SK-N-SH (cell line): ENCODE measurements around the gene CHST3.

Source experiments
- EP300 ChIP-seq, 2 experiments: IDR thresholded peaks; 2 replicates each; pipeline versions ENCODE4 v1.4.0 to v1.6.1; 2012; ENCODE audit warnings: borderline replicate concordance in 1 of 2, low read depth in 1 of 2, low read length in 1 of 2
- EZH2phosphoT487 ChIP-seq: fragments of 200-600 bp; sonication (generic); IDR thresholded peaks from 2 replicates; pipeline ENCODE4 v1.6.1; 2017; ENCODE audit warnings: low read depth, mixed run types, mild to moderate bottlenecking, antibody characterized with exemption, moderate library complexity, borderline replicate concordance
- GABPA ChIP-seq: IDR thresholded peaks from 2 replicates; pipeline ENCODE4 v1.4.0; 2012; ENCODE audit warnings: low read depth, mild to moderate bottlenecking
- JUND ChIP-seq: IDR thresholded peaks from 2 replicates; pipeline ENCODE4 v1.4.0; 2012
- MXI1 ChIP-seq: IDR thresholded peaks from 2 replicates; pipeline ENCODE4 v1.6.1; 2012; ENCODE audit warnings: mild to moderate bottlenecking, low read depth, low read length, improper control_type of control experiment
- POLR2AphosphoS5 ChIP-seq: IDR thresholded peaks from 2 replicates; pipeline ENCODE4 v1.6.1; 2012; ENCODE audit warnings: low read depth, low read length
- SMC3 ChIP-seq: IDR thresholded peaks from 2 replicates; pipeline ENCODE4 v1.6.1; 2012; ENCODE audit warnings: low read depth, low read length, improper control_type of control experiment
- TAF1 ChIP-seq: IDR thresholded peaks from 2 replicates; pipeline ENCODE4 v1.6.1; 2012; ENCODE audit warnings: low read depth, mild to moderate bottlenecking, low read length, moderate library complexity, borderline replicate concordance
- TEAD4 ChIP-seq: IDR thresholded peaks from 2 replicates; pipeline ENCODE4 v1.4.0; 2012; ENCODE audit warnings: mild to moderate bottlenecking, borderline replicate concordance; ENCODE audit not compliant: insufficient read depth
- TF ChIP-seq, protein P1 (sequence below): fragments of 200-600 bp; sonication (generic); IDR thresholded peaks from 2 replicates; pipeline ENCODE4 v1.6.1; 2017; ENCODE audit warnings: antibody characterized with exemption, mild to moderate bottlenecking, moderate library complexity
- TF ChIP-seq, protein P2 (sequence below): IDR thresholded peaks from 2 replicates; pipeline ENCODE4 v1.4.0; 2012; ENCODE audit warnings: low read depth, borderline replicate concordance
- TF ChIP-seq, protein P3 (sequence below): IDR thresholded peaks from 2 replicates; pipeline ENCODE4 v1.4.0; 2012; ENCODE audit warnings: low read depth
- TF ChIP-seq, protein P4 (sequence below): IDR thresholded peaks from 2 replicates; pipeline ENCODE4 v1.6.1; 2012; ENCODE audit warnings: mild to moderate bottlenecking, low read depth, low read length, moderate library complexity

DNA sequence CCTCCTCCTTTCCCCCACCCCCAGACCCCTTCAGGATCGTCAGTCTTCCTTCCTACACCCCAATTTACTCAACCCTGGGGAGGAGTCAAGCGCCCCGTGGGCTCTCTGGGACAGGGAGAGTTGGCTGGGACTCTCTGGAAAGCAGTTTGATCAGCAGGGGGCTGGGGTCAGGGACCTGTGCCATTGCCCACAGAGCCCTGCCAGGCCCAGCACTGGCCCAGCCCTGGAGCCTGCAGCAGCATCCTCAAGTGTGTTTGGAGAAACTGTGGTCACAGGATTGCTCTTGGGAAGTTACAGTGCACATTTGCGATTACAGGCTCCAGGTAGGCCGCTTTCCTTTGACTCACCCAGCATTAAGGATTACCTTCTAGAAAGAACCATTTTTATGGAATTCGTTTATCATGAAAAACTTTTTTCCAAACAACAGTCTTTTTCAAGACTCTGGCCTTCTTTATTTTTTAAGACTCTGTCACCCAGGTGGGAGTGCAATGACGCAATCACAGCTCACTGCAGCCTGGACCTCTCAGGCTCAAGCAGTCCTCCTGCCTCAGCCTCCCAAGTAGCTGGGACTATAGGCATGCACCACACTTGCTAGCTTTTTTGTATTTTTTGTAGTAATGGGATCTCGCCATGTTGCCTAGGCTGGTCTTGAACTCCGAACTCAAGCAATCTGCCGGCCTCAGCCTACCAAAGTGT, 50.7 kb downstream of the CHST3 start:
- TF ChIP-seq EZH2phosphoT487 (no peak), EP300 (IDR thresholded peaks at IDR 0.05; ENCODE audit: borderline replicate concordance in 1 of 2, low read depth in 1 of 2, low read length in 1 of 2) (no peak), POLR2AphosphoS5 (no peak), SMC3 (no peak), GABPA (no peak), TAF1 (no peak), MXI1 (no peak), JUND (no peak), TEAD4 (no peak)
- TF ChIP-seq, protein P1, sequence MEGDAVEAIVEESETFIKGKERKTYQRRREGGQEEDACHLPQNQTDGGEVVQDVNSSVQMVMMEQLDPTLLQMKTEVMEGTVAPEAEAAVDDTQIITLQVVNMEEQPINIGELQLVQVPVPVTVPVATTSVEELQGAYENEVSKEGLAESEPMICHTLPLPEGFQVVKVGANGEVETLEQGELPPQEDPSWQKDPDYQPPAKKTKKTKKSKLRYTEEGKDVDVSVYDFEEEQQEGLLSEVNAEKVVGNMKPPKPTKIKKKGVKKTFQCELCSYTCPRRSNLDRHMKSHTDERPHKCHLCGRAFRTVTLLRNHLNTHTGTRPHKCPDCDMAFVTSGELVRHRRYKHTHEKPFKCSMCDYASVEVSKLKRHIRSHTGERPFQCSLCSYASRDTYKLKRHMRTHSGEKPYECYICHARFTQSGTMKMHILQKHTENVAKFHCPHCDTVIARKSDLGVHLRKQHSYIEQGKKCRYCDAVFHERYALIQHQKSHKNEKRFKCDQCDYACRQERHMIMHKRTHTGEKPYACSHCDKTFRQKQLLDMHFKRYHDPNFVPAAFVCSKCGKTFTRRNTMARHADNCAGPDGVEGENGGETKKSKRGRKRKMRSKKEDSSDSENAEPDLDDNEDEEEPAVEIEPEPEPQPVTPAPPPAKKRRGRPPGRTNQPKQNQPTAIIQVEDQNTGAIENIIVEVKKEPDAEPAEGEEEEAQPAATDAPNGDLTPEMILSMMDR = no peak
- TF ChIP-seq, protein P2, sequence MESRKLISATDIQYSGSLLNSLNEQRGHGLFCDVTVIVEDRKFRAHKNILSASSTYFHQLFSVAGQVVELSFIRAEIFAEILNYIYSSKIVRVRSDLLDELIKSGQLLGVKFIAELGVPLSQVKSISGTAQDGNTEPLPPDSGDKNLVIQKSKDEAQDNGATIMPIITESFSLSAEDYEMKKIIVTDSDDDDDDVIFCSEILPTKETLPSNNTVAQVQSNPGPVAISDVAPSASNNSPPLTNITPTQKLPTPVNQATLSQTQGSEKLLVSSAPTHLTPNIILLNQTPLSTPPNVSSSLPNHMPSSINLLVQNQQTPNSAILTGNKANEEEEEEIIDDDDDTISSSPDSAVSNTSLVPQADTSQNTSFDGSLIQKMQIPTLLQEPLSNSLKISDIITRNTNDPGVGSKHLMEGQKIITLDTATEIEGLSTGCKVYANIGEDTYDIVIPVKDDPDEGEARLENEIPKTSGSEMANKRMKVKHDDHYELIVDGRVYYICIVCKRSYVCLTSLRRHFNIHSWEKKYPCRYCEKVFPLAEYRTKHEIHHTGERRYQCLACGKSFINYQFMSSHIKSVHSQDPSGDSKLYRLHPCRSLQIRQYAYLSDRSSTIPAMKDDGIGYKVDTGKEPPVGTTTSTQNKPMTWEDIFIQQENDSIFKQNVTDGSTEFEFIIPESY = no peak
- TF ChIP-seq, protein P3, sequence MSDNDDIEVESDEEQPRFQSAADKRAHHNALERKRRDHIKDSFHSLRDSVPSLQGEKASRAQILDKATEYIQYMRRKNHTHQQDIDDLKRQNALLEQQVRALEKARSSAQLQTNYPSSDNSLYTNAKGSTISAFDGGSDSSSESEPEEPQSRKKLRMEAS = no peak
- TF ChIP-seq, protein P4, sequence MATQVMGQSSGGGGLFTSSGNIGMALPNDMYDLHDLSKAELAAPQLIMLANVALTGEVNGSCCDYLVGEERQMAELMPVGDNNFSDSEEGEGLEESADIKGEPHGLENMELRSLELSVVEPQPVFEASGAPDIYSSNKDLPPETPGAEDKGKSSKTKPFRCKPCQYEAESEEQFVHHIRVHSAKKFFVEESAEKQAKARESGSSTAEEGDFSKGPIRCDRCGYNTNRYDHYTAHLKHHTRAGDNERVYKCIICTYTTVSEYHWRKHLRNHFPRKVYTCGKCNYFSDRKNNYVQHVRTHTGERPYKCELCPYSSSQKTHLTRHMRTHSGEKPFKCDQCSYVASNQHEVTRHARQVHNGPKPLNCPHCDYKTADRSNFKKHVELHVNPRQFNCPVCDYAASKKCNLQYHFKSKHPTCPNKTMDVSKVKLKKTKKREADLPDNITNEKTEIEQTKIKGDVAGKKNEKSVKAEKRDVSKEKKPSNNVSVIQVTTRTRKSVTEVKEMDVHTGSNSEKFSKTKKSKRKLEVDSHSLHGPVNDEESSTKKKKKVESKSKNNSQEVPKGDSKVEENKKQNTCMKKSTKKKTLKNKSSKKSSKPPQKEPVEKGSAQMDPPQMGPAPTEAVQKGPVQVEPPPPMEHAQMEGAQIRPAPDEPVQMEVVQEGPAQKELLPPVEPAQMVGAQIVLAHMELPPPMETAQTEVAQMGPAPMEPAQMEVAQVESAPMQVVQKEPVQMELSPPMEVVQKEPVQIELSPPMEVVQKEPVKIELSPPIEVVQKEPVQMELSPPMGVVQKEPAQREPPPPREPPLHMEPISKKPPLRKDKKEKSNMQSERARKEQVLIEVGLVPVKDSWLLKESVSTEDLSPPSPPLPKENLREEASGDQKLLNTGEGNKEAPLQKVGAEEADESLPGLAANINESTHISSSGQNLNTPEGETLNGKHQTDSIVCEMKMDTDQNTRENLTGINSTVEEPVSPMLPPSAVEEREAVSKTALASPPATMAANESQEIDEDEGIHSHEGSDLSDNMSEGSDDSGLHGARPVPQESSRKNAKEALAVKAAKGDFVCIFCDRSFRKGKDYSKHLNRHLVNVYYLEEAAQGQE = no peak
